DOHH2 (cell line): ENCODE measurements around the gene LRRC10B.

Experiments
- CTCF ChIP-seq: fragments of 200-600 bp; sonication (generic); IDR thresholded peaks from one replicate; pipeline ENCODE4 v1.5.1; 2014; ENCODE audit warnings: antibody characterized with exemption, mild to moderate bottlenecking, low read depth, low read length; ENCODE audit not compliant: poor library complexity, severe bottlenecking
- EZH2phosphoT487 ChIP-seq: fragments of 200-600 bp; sonication (generic); IDR thresholded peaks from 2 replicates; pipeline ENCODE4 v1.6.1; 2017; ENCODE audit warnings: borderline replicate concordance, mild to moderate bottlenecking, antibody characterized with exemption, low read length, moderate library complexity, mixed read lengths

GRCh38 chr11:61485080-61485479 lies 23.5 kb upstream of the LRRC10B start:
- TF ChIP-seq CTCF = no peak
- TF ChIP-seq EZH2phosphoT487 = no peak
